Kidney epithelial cell (primary cell): ENCODE data around the gene APBB2. TPM values are rescaled to one million over a fixed set of nuclear protein-coding genes. Genes with fewer than 3 reads are reported as not detected.

Experiments
- DNase-seq: peaks from one replicate; pipeline ENCODE4 v3.0.0-alpha.2; 2010; ENCODE audit warnings: low read depth
- H3K27me3 ChIP-seq: 2 replicates; pipeline ENCODE4 v1.6.0; 2011; ENCODE audit warnings: low read length; ENCODE audit not compliant: control insufficient read depth, insufficient read depth
- H3K36me3 ChIP-seq: 2 replicates; pipeline ENCODE4 v1.5.1; 2011; ENCODE audit warnings: low read length; ENCODE audit not compliant: control insufficient read depth, insufficient read depth
- H3K4me3 ChIP-seq: 2 replicates; pipeline ENCODE4 v1.5.1; 2011; ENCODE audit warnings: low read depth, mild to moderate bottlenecking, control low read depth, low read length
- total RNA-seq: library from RNA; depleted of rRNA; stranded (reverse); fragments of >200 nt; gene quantifications from 2 replicates; pipeline ENCODE4 v1.2.3, GENCODE V29; 2015
- TF ChIP-seq, protein P1 (sequence below): IDR thresholded peaks from 2 replicates; pipeline ENCODE4 v1.5.1; 2011; ENCODE audit warnings: mild to moderate bottlenecking, moderate library complexity, low read length, control low read depth, inconsistent platforms; ENCODE audit not compliant: insufficient read depth, poor library complexity, severe bottlenecking

The APBB2 gene
- total RNA-seq, 1 donor from 2014 or later: 52.0 TPM

DNA sequence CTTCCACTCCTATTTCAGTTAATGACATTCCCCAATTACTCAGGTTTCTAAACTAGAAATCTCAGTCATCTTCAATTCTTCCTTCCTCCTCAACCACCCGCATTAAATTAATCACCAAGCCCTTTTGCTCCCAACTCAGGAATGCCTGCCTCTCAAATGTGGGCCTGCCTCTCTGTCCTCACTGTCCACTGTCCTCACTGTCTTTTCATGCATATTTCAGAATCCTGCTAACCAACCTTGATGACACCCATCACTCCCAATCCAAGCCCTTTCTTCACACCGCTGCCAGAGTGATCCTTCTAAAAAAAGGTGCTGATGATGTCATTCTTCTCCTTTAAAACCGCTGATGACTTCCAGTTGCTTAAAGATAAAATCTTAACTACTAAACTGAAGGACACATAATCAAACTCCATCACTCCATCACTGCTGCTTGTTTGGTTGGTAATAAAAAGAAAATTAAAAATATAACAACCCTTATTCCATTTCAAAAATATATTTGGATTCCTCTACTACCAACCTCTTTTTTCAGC, 5.1 kb upstream of the APBB2 start:
- TF ChIP-seq, protein P1, sequence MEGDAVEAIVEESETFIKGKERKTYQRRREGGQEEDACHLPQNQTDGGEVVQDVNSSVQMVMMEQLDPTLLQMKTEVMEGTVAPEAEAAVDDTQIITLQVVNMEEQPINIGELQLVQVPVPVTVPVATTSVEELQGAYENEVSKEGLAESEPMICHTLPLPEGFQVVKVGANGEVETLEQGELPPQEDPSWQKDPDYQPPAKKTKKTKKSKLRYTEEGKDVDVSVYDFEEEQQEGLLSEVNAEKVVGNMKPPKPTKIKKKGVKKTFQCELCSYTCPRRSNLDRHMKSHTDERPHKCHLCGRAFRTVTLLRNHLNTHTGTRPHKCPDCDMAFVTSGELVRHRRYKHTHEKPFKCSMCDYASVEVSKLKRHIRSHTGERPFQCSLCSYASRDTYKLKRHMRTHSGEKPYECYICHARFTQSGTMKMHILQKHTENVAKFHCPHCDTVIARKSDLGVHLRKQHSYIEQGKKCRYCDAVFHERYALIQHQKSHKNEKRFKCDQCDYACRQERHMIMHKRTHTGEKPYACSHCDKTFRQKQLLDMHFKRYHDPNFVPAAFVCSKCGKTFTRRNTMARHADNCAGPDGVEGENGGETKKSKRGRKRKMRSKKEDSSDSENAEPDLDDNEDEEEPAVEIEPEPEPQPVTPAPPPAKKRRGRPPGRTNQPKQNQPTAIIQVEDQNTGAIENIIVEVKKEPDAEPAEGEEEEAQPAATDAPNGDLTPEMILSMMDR: no peak
- Histone ChIP-seq H3K4me3 (no peak overlapping the region), H3K36me3 (no peaks in the 10 kb centered on the region), H3K27me3 (no peaks in the 10 kb centered on the region)
- no peak for DNase-seq

DNA sequence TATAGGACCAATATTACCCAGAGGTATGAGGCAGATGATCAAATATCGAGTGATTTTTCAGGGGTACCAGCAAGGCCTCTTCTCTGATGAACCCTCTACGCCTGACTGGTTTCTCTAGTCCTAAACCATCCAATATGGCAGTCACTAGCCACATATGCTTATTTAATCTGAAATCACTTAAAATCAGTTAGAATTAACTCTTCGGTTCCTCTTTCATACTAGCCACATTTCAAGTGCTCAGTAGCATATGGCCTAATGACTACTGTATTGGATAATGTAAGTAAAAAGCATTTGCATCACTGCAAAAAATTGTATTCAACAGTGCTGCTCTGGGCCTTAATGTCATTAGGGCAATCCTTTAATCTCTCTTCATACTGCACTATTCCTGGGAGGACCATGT, 4.4 kb upstream of the APBB2 start:
- Histone ChIP-seq H3K4me3 (no peak overlapping the region), H3K36me3 (no peaks in the 10 kb centered on the region), H3K27me3 (no peaks in the 10 kb centered on the region)
- TF ChIP-seq, protein P1: no peak
- no peak for DNase-seq

DNA sequence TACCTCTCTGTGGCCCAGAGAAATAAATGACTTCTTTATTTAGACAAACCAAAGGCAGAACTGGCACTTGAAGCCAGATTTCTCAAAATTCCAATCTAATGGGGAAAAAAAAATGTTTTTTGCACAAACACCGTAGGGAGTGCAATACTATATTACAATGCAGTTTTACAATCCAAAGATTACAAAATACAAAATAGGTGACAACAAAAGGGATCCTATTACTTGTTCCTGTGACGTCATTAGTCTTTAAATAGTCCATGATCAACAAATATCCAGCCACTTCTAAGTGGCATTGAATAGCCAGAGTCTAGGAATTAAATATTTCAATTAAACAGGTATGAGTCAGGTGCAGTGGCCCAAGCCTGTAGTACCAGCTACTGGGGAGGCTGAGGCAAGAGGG, 3.0 kb upstream of the APBB2 start:
- Histone ChIP-seq H3K36me3 (no peaks in the 10 kb centered on the region), H3K4me3 (no peak overlapping the region), H3K27me3 (no peaks in the 10 kb centered on the region)
- DNase-seq: no peak
- TF ChIP-seq, protein P1: no peak

DNA sequence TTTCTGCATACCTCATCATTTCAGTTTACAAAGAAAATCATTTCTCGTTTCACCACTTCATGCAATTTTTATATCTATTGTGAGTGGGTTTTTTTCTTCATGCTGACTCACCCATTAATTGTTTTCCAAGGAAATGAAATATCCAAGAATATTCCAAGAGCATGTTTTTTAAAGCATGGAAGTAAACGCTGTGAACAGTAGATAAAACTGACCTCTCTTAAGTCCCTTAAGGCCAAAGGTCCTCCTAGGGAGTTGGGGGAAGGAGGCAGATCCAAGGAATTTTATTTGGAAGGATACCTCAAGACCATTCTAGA, 2.6 kb upstream of the APBB2 start:
- no peaks in the 10 kb centered on the region for H3K36me3 ChIP-seq
- H3K4me3 ChIP-seq: peak overlapping the region; percentile 81
- no peak for DNase-seq
- no peaks in the 10 kb centered on the region for H3K27me3 ChIP-seq
- TF ChIP-seq, protein P1: no peak

DNA sequence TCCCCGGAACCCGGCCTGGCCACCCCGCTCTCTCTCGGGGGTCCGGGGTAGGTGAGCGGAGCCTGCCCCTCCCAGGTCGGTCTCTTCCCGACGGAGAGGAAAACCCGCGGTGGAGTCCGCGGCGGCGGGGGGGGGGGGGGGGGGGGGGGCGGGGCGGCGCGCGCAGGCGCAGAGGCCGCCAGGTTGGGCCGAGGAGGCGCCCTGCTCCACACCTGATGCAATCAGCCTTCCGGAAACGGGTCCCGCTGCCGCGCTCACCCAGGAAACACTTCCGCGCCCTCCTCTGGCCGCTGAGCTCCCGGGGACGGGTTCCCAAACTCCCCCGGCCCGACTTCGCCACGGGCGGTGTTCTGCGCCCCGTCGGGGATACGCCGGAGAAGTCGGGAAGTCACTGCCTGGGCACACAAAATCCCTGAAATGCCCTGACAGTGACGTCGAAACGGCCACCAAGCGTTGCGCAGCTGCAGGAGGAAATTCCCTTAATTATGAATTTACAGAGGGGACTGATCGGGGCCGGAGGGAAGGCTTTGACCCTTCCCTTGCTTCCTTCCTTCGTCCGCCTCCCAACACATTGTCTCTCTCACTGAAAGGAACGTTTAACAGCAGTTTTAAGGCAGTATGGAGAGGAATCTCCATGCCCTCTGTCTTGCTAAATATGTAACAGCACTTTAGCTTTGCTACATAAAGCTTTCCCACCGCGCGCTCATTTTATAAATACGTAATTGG, 2.1 kb upstream of the APBB2 start:
- DNase-seq: no peak

DNA sequence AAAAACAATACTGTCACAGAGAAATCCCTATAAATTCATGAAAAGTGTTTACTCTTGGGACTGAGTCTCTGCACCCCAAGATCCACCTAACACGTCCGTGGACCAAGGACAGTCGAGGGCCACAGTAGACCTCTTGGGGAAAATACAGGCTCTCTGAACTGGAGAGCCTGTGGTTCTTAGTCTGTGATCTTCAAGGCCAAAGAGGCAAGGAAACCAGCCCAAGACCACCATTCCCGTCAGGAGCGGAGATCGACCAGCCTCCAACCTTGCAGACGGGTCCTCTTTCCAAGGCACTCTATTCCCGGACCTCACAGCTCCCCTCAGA, 1.6 kb upstream of the APBB2 start:
- Histone ChIP-seq H3K4me3 (peak overlapping the region; percentile 81), H3K27me3 (no peaks in the 10 kb centered on the region), H3K36me3 (no peaks in the 10 kb centered on the region)
- DNase-seq: no peak
- TF ChIP-seq, protein P1: no peak

More for the DNA sequence above, 2.1 kb upstream of the APBB2 start:
- no peaks in the 10 kb centered on the region for H3K36me3 ChIP-seq
- TF ChIP-seq, protein P1: peak; percentile 10
- H3K27me3 ChIP-seq: no peaks in the 10 kb centered on the region
- H3K4me3 ChIP-seq: peak overlapping the region; percentile 81
